HG03558 (cell line): ENCODE results near the gene IVD.
"Not testable (repeated sequence)": the region's sequence is repeated elsewhere in the genome, so short reads cannot be mapped to it uniquely, and the experiment has no call there.

ENCODE experiments used
- ATAC-seq: cut with Tn5 transposase; IDR thresholded peaks from one replicate; pipeline ENCODE4 v1.9.1; 2021; ENCODE audit warnings: moderate number of reproducible peaks; ENCODE audit not compliant: unreplicated experiment; ENCODE audit errors: extremely low read depth

Gene IVD

GRCh38 chr15:40453941-40454340 lies 48.3 kb downstream of the IVD start:
- not testable (repeated sequence) for ATAC-seq

DNA sequence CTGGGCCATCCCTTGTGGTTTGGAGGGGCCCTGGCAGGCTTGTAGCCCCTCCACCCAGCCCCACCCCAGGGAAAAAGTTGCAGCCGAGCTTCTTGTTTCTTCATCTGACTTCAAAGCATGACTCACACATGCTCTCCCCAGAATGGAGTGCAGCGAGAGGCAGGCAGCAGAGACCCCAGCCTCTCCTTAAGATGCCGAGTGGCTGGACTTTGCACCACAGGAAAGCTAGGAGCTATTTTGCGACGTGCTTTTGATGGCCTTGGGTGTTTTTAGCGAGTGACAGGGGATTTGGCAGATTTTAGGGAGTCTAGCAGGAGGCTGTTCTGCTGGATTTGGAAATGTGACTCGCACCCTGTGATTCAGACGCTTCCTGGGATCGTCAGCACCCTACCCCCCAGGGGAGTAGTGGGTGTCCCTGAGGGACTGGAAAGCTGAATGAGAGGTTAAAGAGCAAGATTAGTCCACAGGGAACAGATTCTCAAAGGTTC lies 49.4 kb downstream of the IVD start:
- ATAC-seq: no peak

- ATAC-seq: no peak
Measured at GRCh38 chr15:40456299-40456712, 50.7 kb downstream of the IVD start.

DNA sequence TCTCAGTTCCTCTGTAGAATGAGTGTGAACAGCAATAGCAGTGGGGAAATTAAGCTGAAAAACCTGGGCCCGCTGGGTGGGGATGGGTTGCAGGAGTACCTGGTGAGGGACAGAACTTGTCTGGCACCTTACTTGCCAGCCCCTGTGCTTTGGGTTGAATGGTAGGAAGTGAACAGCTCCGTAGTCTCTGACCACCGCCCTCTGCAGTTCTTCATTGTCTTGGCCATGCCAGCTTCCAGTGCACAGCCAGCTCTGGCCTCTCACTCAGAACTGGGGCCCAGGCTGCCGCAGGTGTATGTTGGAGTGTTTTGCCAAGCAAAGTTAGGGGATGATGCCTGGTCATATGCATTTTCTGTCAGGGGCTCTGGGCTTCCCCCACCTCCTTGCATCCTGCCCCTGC lies 51.1 kb downstream of the IVD start:
- ATAC-seq: no peak

DNA sequence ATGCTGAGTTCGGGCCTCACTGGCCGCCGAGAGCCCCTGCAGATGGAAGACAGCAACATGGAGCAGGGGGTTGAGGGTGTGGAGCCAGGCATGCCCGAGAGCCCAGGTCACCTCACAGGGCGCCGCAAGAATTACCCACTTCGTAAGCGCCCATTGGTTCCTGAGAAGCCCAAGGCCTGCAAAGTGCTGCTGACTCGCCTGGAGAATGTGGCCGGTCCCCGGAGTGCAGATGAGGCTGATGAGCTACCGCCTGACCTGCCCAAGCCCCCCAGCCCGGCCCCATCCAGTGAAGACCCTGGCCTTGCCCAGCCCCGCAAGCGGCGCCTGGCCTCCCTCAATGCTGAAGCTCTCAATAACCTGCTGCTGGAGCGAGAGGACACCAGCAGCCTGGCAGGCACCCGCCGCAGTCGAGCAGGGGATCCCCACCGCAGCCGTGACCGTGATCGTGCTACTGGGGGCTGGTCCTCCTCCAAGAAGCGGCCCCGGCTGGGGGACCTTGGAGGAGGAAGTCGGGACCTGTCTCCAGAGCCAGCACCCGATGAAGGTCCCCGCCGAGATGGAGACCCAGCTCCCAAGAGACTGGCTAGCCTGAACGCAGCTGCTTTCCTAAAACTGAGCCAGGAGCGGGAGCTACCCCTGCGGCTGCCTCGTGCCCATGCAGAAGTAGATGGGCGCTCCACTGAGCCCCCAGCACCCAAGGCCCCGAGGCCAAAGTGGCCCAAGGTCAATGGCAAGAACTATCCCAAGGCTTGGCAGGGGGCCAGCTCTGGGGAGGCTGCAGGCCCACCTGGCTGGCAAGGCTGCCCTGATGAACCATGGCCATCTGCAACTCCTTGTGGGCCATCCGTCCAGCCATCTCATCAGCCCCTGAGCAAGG lies 53.1 kb downstream of the IVD start:
- no peak for ATAC-seq

DNA sequence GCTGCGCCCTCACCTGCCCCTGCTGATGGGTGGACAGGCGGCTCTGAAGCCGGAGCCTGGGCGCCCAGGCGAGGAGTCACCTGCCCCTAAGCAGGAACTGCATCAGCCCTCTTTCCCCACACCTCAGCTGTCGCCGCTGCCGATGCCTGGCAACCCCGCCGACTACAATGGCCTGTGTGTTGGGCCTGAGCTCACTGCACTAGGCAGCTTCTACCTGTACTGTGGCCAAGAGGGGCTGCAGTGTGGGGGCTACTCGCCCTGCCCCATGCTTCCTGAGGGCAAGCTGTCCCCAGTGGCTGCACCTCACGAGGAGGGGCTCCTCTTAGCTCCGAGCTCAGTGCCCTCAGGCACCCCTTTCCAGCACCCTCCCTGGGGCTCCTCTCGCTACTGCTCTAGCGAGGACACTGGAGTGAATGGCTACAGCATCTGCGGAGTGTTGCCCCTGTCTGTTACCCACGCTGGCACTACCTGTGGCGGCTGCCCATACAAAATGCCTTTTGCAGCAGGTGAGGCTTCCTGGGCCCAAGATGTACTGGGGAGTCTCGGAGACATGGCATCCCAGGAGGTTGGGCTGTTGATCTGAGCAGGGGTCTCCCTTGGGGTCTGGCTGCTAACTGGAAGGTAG lies 53.9 kb downstream of the IVD start:
- ATAC-seq: no peak

GRCh38 chr15:40460404-40460803 lies 54.8 kb downstream of the IVD start:
- ATAC-seq: no peak

- ATAC-seq: no peak
Measured at GRCh38 chr15:40461958-40462357, 56.4 kb downstream of the IVD start.

GRCh38 chr15:40463279-40463678 lies 57.7 kb downstream of the IVD start:
- no peak for ATAC-seq

DNA sequence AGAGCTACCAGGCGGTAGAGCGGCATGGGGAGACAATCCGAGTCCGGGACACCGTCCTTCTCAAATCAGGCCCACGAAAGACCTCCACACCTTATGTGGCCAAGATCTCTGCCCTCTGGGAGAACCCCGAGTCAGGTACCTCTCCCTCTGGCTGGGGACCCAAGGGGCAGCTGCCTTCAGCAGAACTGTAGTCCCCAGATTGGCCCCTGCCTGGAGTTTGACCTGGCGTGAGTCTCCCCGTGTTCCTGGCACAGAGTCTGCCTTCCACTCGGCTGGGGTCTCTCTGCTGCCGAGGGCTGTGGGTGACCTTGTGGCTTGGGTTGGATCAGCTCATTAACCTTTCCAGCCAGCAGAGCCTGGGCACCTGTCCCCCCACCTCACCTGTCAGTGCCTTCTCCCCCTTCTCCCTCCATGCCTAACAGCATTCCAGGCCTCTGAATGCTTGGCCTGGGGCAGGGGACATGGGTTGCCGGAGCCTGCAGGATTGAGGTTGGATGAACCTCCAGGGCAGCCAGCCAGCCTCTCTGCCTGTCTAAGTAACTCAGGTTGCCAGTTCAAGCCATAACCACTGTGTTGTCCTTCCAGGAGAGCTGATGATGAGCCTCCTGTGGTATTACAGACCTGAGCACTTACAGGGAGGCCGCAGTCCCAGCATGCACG lies 58.4 kb downstream of the IVD start:
- ATAC-seq: no peak

- ATAC-seq: no peak
Measured at GRCh38 chr15:40464595-40465185, 59.1 kb downstream of the IVD start.

DNA sequence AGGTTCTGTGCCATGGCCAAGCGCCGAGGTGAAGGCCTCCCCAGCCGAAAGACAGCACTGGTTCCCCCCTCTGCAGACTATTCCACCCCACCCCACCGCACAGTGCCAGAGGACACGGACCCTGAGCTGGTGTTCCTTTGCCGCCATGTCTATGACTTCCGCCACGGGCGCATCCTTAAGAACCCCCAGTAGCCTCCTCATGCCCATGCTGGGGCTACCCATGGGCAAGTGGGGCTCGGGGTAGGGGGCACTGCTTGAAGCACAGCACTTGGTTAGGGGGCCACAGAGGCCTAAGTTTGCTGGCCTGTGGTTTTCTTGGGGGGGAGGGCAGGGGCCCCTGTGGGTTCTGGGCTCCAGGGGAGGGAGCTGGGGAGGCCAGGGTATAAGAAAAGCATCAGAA lies 60.3 kb downstream of the IVD start:
- ATAC-seq: no peak

DNA sequence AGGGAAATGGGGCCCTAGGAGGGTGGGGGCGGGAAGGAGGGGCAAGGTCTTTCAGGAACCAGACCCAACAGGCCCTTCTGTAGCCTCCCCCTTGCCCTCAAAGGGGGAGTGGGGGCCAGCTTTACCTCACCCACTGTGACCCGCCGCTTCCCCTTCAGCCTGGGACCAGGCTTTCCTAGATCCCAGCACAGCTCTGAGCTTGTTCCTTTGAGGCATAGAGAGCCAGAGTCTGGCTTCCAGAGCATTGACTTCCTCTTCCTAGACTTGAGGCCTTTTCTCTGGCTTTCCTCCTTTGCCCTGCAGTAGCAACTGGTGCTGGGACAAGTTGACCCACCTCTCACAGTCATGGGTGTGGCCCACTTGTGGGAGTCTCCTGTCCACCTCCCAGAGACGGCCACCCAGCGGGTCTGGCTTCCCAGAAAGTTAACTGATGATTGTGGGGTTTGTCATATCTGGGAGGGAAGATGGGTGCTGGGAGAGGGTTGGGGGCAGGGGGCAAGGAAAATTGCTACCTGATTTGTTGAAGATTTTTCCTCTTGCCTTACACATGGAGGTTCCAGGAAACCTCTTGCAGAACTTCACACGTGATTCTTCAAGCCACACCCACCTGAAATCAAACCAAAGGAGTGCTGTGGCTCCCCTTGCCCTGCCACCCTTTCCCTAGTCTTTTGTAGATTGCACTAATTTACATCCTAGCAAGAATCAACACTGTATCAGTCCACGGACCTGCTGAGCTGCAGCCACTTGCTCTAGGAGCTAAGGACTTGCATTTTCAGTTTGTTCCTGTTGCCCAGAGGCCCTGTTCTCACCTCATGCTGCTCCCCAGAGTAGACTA lies 61.0 kb downstream of the IVD start:
- no peak for ATAC-seq

GRCh38 chr15:40467261-40467615 lies 61.6 kb downstream of the IVD start:
- ATAC-seq: no peak

DNA sequence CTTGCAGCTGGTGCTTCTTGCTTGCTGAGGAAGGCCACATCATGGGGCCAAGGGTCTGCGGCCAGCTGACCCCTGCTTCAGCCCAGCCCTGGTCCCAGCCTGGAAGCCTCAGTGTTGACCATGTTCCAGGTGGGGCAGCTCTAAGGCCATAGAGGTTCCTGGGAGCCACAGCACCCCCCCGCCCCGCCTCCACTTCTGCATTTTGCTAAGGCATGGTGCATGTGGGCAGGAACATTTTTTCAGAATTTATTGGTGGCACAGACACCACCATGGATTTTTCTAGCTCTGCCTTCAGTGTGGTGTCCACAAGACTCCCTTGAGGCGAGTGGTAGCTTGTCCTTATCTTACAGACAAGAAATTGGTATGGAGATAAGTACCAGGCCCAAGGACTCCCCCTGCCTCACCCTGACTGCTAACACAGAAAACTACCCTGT lies 63.3 kb downstream of the IVD start:
- ATAC-seq: no peak

GRCh38 chr15:40469776-40470390 lies 64.3 kb downstream of the IVD start:
- no peak for ATAC-seq

- no peak for ATAC-seq
Measured at GRCh38 chr15:40470423-40471104, 65.0 kb downstream of the IVD start, which contains the start of gene CHST14. Gene CHST14 (plus strand): TSS chr15:40470984. CDS start chr15:40471214, 230 bp downstream.
